A549 (cell line): ENCODE results near the gene FAM111B. TPM values are rescaled to one million over a fixed set of nuclear protein-coding genes. Genes with fewer than 3 reads are reported as not detected.
"Not testable (repeated sequence)": the region's sequence is repeated elsewhere in the genome, so short reads cannot be mapped to it uniquely, and the experiment has no call there.

Source experiments
- ATAC-seq, 2 experiments: fragments of 200-7000 bp in 1 of 2; fragments of >200 bp in 1 of 2; cut with Nextera tagmentation in 1 of 2; cut with Tn5 transposase in 1 of 2; 3 replicates each; pipeline versions ENCODE4 v1.8.0 to v1.9.1; 2018 to 2020; ENCODE audit warnings: mild to moderate bottlenecking in 1 of 2, moderate library complexity in 1 of 2
- CTCF ChIA-PET: fragments of 300-600 bp; sonication (Branson Sonifier 250); formaldehyde crosslinking; extraction: SDS; loops from one replicate; lab custom pipeline; 2021; ENCODE audit warnings: antibody characterized with exemption, inconsistent platforms; lab: Yijun Ruan, JAX
- POLR2A ChIA-PET: fragments of 350-600 bp; formaldehyde crosslinking; extraction: SDS; loops from one replicate; lab custom pipeline; 2021; ENCODE audit warnings: antibody characterized with exemption, inconsistent platforms; lab: Yijun Ruan, JAX
- DNase-seq, 2 experiments: peaks; one replicate each; pipeline versions ENCODE4 v3.0.0 to v3.0.0-alpha.2; 2011 to 2016; ENCODE audit warnings: low read depth in 1 of 2, low spot score in 1 of 2
- FAIRE-seq: peaks from 2 replicates; lab custom pipeline; 2011; peaks lifted over from hg19 to GRCh38; lab: Jason Lieb, UNC
- H3K27ac ChIP-seq, 2 experiments: fragments of >200 bp; sonication (Bioruptor Twin); formaldehyde crosslinking; 3 replicates each; pipeline ENCODE4 v1.5.1; 2016 to 2017
- H3K4me1 ChIP-seq: fragments of >200 bp; sonication (Bioruptor Twin); formaldehyde crosslinking; 3 replicates; pipeline ENCODE4 v1.6.1; 2016
- H3K4me2 ChIP-seq: fragments of >200 bp; sonication (Bioruptor Twin); formaldehyde crosslinking; 3 replicates; pipeline ENCODE4 v1.6.1; 2016
- H3K4me3 ChIP-seq: fragments of >200 bp; sonication (Bioruptor Twin); formaldehyde crosslinking; 3 replicates; pipeline ENCODE4 v1.5.1; 2016
- H3K9me3 ChIP-seq: fragments of >200 bp; sonication (Bioruptor Twin); formaldehyde crosslinking; 3 replicates; pipeline ENCODE4 v1.6.1; 2016
- BHLHE40 ChIP-seq: IDR thresholded peaks from 2 replicates; pipeline ENCODE4 v1.6.1; 2012; ENCODE audit warnings: low read depth, low read length, inconsistent platforms
- CBX2 ChIP-seq: fragments of 200-600 bp; sonication (generic); IDR thresholded peaks from 2 replicates; pipeline ENCODE4 v1.6.1; 2016; ENCODE audit warnings: low read depth, mild to moderate bottlenecking, borderline replicate concordance
- CHD2 ChIP-seq: fragments of 150-350 bp; IDR thresholded peaks from 2 replicates; pipeline ENCODE4 v1.6.1; 2014; ENCODE audit warnings: low read length; ENCODE audit not compliant: partially characterized antibody
- CTCF ChIP-seq: fragments of >200 bp; sonication (Bioruptor Twin); formaldehyde crosslinking; IDR thresholded peaks from 3 replicates; pipeline ENCODE4 v1.5.1; 2016
- EHF ChIP-seq: fragments of 250-450 bp; sonication (Bioruptor Pico); IDR thresholded peaks from 2 replicates; pipeline ENCODE4 v1.5.0; 2020; ENCODE audit warnings: mild to moderate bottlenecking
- ESRRA ChIP-seq: fragments of 150-350 bp; IDR thresholded peaks from 2 replicates; pipeline ENCODE4 v1.6.1; 2014; ENCODE audit warnings: mild to moderate bottlenecking, low read length, borderline replicate concordance
- FOSB ChIP-seq: fragments of 250-450 bp; sonication (Bioruptor Pico); IDR thresholded peaks from 2 replicates; pipeline ENCODE4 v1.5.0; 2020; ENCODE audit warnings: mild to moderate bottlenecking, moderate library complexity
- GATA3 ChIP-seq: IDR thresholded peaks from 2 replicates; pipeline ENCODE4 v1.6.1; 2012; ENCODE audit warnings: borderline replicate concordance
- HES2 ChIP-seq: fragments of >200 bp; sonication (Bioruptor Twin); formaldehyde crosslinking; IDR thresholded peaks from 2 replicates; pipeline ENCODE4 v1.6.1; 2016
- HOXA7 ChIP-seq: fragments of 250-450 bp; sonication (Bioruptor Pico); IDR thresholded peaks from 2 replicates; pipeline ENCODE4 v1.5.0; 2020; ENCODE audit warnings: mild to moderate bottlenecking, moderate library complexity
- HOXB5 ChIP-seq: fragments of 250-450 bp; sonication (Bioruptor Pico); IDR thresholded peaks from 2 replicates; pipeline ENCODE4 v1.5.0; 2020; ENCODE audit warnings: mild to moderate bottlenecking, moderate library complexity
- KDM1A ChIP-seq: fragments of 200-600 bp; sonication (generic); IDR thresholded peaks from 2 replicates; pipeline ENCODE4 v1.6.1; 2016; ENCODE audit warnings: low read depth, mild to moderate bottlenecking
- MYC ChIP-seq: IDR thresholded peaks from 2 replicates; pipeline ENCODE4 v1.6.1; 2012; ENCODE audit warnings: mild to moderate bottlenecking, inconsistent platforms, low read length, improper control_type of control experiment, borderline replicate concordance
- NPAS2 ChIP-seq: fragments of 250-450 bp; sonication (Bioruptor Pico); IDR thresholded peaks from 2 replicates; pipeline ENCODE4 v1.8.0; 2022; ENCODE audit warnings: mild to moderate bottlenecking, moderate library complexity, borderline replicate concordance
- NR3C1 ChIP-seq: fragments of >200 bp; sonication (Bioruptor Twin); formaldehyde crosslinking; IDR thresholded peaks from 3 replicates; pipeline ENCODE4 v1.6.1; 2017
- PBX3 ChIP-seq: IDR thresholded peaks from 2 replicates; pipeline ENCODE4 v1.6.1; 2012
- POLR2A ChIP-seq: IDR thresholded peaks from 2 replicates; pipeline ENCODE4 v1.6.1; 2012; ENCODE audit warnings: mild to moderate bottlenecking, low read length
- RAD21 ChIP-seq, 2 experiments: fragments of >200 bp in 1 of 2; sonication (Bioruptor Twin) in 1 of 2; formaldehyde crosslinking in 1 of 2; IDR thresholded peaks in 1 of 2; conservative IDR thresholded peaks in 1 of 2; 2 replicates in 1 of 2; 3 replicates in 1 of 2; pipeline ENCODE4 v1.6.1; 2012 to 2018; ENCODE audit warnings: inconsistent platforms in 1 of 2
- RCOR1 ChIP-seq: fragments of 150-350 bp; IDR thresholded peaks from 2 replicates; pipeline ENCODE4 v1.6.1; 2014; ENCODE audit warnings: antibody characterized with exemption, low read length, low read depth
- SMC3 ChIP-seq: fragments of >200 bp; sonication (Bioruptor Twin); formaldehyde crosslinking; IDR thresholded peaks from 3 replicates; pipeline ENCODE4 v1.6.1; 2018; ENCODE audit warnings: inconsistent platforms
- WGBS: methylation state at CpG from one replicate; pipeline ENCODE4 v1.1.6; 2017; ENCODE audit errors: missing lambda C conversion rate; 5-methylcytosine and 5-hydroxymethylcytosine counted together
- polyA plus RNA-seq, 4 experiments: library from polyadenylated mRNA; depleted of rRNA in 3 of 4; stranded (reverse); fragments of >200 nt; fragmentation: RNase III in 1 of 4; extraction: RNeasy Plus Mini Kit Qiagen cat#74134 plus additional on column Dnase treatment in 1 of 4; gene quantifications; 2 replicates in 3 of 4; 3 replicates in 1 of 4; pipeline ENCODE4 v1.2.3, GENCODE V29; 2011 to 2017

Gene FAM111B
- polyA plus RNA-seq, 2 of the 4 experiments (the other 2 are of a cell fraction), result 6.9 to 11.0 TPM

GRCh38 chr11:59088162-59088561, 18.9 kb upstream of the FAM111B start:
- WGBS, result 2% methylated on average over 4 of the region's 4 CpGs
- DNase-seq (no peak), FAIRE-seq (no peak), ATAC-seq (no peak)
- Histone ChIP-seq H3K4me2 (no peak overlapping the region), H3K9me3 (no peaks in the 10 kb centered on the region), H3K4me1 (no peaks in the 10 kb centered on the region), H3K4me3 (no peak overlapping the region), H3K27ac (no peak overlapping the region)
- ChIA-PET CTCF (interaction anchor here (1.3 to 1.4 kb wide), 2 partner anchors 9 to 70 kb away, joined by 3 read pairs; no protein-coding TSS in a partner anchor), POLR2A (no interaction called here)
- no peak for TF ChIP-seq BHLHE40
- no peak for TF ChIP-seq POLR2A
- TF ChIP-seq NPAS2 (CRISPR knock-in tag), result no peak
- TF ChIP-seq SMC3, result no peak
- TF ChIP-seq ESRRA, result no peak
- no peak for TF ChIP-seq EHF (CRISPR knock-in tag)
- TF ChIP-seq MYC, result no peak
- no peak for TF ChIP-seq CTCF
- no peak for TF ChIP-seq HOXB5
- TF ChIP-seq KDM1A, result no peak

- POLR2A ChIA-PET, DNase-seq, FAIRE-seq, H3K4me2 ChIP-seq, H3K4me3 ChIP-seq, ATAC-seq, H3K4me1 ChIP-seq, H3K27ac ChIP-seq, CTCF ChIA-PET, H3K9me3 ChIP-seq: not testable (repeated sequence)
Observed at GRCh38 chr11:59093576-59093975, 13.5 kb upstream of the FAM111B start.

GRCh38 chr11:59095225-59095624, 11.8 kb upstream of the FAM111B start:
- 79% methylated on average over 1 of the region's 1 CpG for WGBS
- CTCF ChIA-PET, result interaction anchor here (4.1 kb wide), 1 partner anchor 41 kb away, joined by 25 read pairs; no protein-coding TSS in a partner anchor
- ATAC-seq, POLR2A ChIA-PET, H3K9me3 ChIP-seq, H3K4me2 ChIP-seq, H3K27ac ChIP-seq, H3K4me3 ChIP-seq, DNase-seq, H3K4me1 ChIP-seq, FAIRE-seq: not testable (repeated sequence)

GRCh38 chr11:59095972-59096575, 11.0 kb upstream of the FAM111B start:
- POLR2A ChIA-PET, H3K4me3 ChIP-seq, H3K27ac ChIP-seq, FAIRE-seq, H3K4me1 ChIP-seq, ATAC-seq, DNase-seq, H3K9me3 ChIP-seq, H3K4me2 ChIP-seq: not testable (repeated sequence)
- WGBS, result 41% methylated on average over 5 of the region's 5 CpGs
- CTCF ChIA-PET, result interaction anchor here (0.6 to 4.1 kb wide), 7 partner anchors 10 to 1076 kb away, joined by 3 to 25 read pairs (median 3); no protein-coding TSS in a partner anchor

GRCh38 chr11:59097113-59097708, 9.8 kb upstream of the FAM111B start:
- FAIRE-seq, result no peak
- no peak overlapping the region for H3K4me3 ChIP-seq
- peak in 1 of 2 experiments; percentile 72 for DNase-seq
- no peak overlapping the region for H3K4me2 ChIP-seq
- peaks cover 4% of the 10 kb centered on the region; the same call in 1 of the 3 replicates for H3K4me1 ChIP-seq
- no peak overlapping the region for H3K27ac ChIP-seq
- H3K9me3 ChIP-seq, result no peaks in the 10 kb centered on the region
- CTCF ChIA-PET, result interaction anchor here (0.7 to 4.1 kb wide), 12 partner anchors 9 to 61 kb away, joined by 3 to 25 read pairs (median 4); partner anchors contain the start of genes FAM111B and GLYATL1B
- POLR2A ChIA-PET, result no interaction called here
- ATAC-seq, result peak; percentile 63 to 87; a peak in 4 of 6 replicates
- WGBS, result 62% methylated on average over 5 of the region's 5 CpGs
- TF ChIP-seq CTCF (peak; percentile 53), CBX2 (no peak), PBX3 (no peak), HOXB5 (no peak), MYC (no peak), RCOR1 (no peak), SMC3 (peak; percentile 53), NR3C1 (no peak), HOXA7 (CRISPR knock-in tag) (no peak), GATA3 (no peak), CHD2 (no peak), EHF (CRISPR knock-in tag) (no peak), HES2 (no peak), RAD21 (conservative IDR thresholded peaks at IDR 0.05 in 1 of 2, IDR thresholded peaks at IDR 0.05 in 1 of 2) (peak; percentile 23 to 46; a peak in 3 of 5 replicates), FOSB (no peak), POLR2A (no peak)
